DOHH2 (cell line): ENCODE measurements around the gene SLC29A3.

Experiments used
- H3F3A ChIP-seq: fragments of 200-600 bp; sonication (generic), shearing (Covaris generic); 2 replicates; pipeline ENCODE4 v1.6.0; 2016; ENCODE audit warnings: antibody characterized with exemption, mild to moderate bottlenecking; ENCODE audit not compliant: control insufficient read depth, insufficient read depth
- H3K27ac ChIP-seq: fragments of 200-600 bp; sonication (generic); 2 replicates; pipeline ENCODE4 v1.5.1; 2014; ENCODE audit warnings: low read depth, mild to moderate bottlenecking, low read length, moderate library complexity
- H3K27me3 ChIP-seq: fragments of 200-600 bp; sonication (generic); 2 replicates; pipeline ENCODE4 v1.6.1; 2014; ENCODE audit warnings: mild to moderate bottlenecking, low read length, mixed read lengths; ENCODE audit not compliant: control insufficient read depth
- H3K36me3 ChIP-seq: fragments of 200-600 bp; sonication (generic); 2 replicates; pipeline ENCODE4 v1.6.1; 2014; ENCODE audit warnings: mild to moderate bottlenecking, low read length, moderate library complexity, mixed read lengths; ENCODE audit not compliant: control insufficient read depth
- H3K4me1 ChIP-seq: fragments of 200-600 bp; sonication (generic); 2 replicates; pipeline ENCODE4 v1.6.1; 2014; ENCODE audit warnings: mild to moderate bottlenecking, low read length, mixed read lengths; ENCODE audit not compliant: control insufficient read depth
- H3K4me2 ChIP-seq: fragments of 200-600 bp; sonication (generic); 2 replicates; pipeline ENCODE4 v1.6.0; 2014; ENCODE audit warnings: mild to moderate bottlenecking, low read length, moderate library complexity
- H3K4me3 ChIP-seq: fragments of 200-600 bp; sonication (generic); 2 replicates; pipeline ENCODE4 v1.5.1; 2014; ENCODE audit warnings: mild to moderate bottlenecking, low read length, mixed read lengths
- H3K79me2 ChIP-seq: fragments of 200-600 bp; sonication (generic); 2 replicates; pipeline ENCODE4 v1.6.1; 2014; ENCODE audit warnings: mild to moderate bottlenecking, low read length, mixed read lengths; ENCODE audit not compliant: control insufficient read depth
- H3K9me2 ChIP-seq: fragments of 200-600 bp; sonication (generic); replicated peaks from 2 replicates; pipeline ENCODE4 v1.6.1; 2014; ENCODE audit warnings: mild to moderate bottlenecking, low read length, mixed read lengths; ENCODE audit not compliant: control insufficient read depth
- H3K9me3 ChIP-seq: fragments of 200-600 bp; sonication (generic); 2 replicates; pipeline ENCODE4 v1.6.1; 2014; ENCODE audit warnings: antibody characterized with exemption, low read length, mixed read lengths; ENCODE audit not compliant: control insufficient read depth, insufficient read depth
- H4K20me1 ChIP-seq: fragments of 200-600 bp; sonication (generic); 2 replicates; pipeline ENCODE4 v1.6.0; 2014; ENCODE audit warnings: low read depth, mild to moderate bottlenecking, antibody characterized with exemption, low read length, moderate library complexity; ENCODE audit not compliant: control insufficient read depth, insufficient read depth
- CTCF ChIP-seq: fragments of 200-600 bp; sonication (generic); IDR thresholded peaks from one replicate; pipeline ENCODE4 v1.5.1; 2014; ENCODE audit warnings: antibody characterized with exemption, mild to moderate bottlenecking, low read depth, low read length; ENCODE audit not compliant: poor library complexity, severe bottlenecking
- EZH2phosphoT487 ChIP-seq: fragments of 200-600 bp; sonication (generic); IDR thresholded peaks from 2 replicates; pipeline ENCODE4 v1.6.1; 2017; ENCODE audit warnings: borderline replicate concordance, mild to moderate bottlenecking, antibody characterized with exemption, low read length, moderate library complexity, mixed read lengths

SLC29A3 gene

DNA sequence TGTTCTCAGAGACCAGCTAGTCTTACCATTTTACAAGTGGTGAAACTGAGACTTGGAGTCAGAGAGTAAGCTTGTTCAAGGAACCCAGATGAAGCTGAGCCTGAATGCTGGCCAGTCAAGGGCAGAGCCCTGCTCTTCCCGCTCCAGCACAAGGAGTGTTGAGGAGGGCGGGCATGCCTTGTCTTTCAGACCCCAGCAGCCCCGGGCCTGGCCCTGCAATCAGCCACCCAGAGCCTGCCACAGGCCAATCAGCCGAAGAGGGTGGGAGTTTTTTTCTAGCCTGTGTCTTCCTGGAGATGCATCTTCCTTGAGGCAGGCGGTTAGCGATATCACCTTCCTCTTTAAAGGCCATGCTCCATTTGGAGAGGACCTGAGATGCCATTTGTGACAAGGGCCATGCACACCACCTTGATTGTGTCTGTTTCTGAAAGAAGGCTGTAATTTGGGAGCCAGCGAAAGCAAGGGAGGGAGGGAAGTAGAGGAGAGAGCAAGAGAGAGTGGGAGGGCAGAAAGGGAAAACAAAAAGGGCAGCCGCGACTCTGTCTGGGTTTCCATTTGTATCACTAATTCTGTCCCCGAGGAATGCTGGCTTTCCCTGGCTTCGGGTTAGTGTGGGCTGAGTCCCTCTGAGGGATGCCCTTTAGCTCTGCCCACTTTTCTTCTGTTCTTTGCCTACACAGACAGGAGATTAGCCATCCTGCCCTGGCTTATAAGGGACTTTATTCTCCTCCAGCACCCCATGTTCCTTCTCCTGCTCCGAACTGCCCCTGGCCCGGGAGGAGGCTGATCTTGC lies 85.6 kb downstream of the SLC29A3 start:
- Histone ChIP-seq H3K4me2 (no peak overlapping the region), H3K4me3 (no peak overlapping the region), H3K27ac (no peak overlapping the region), H3F3A (no peaks in the 10 kb centered on the region), H4K20me1 (no peaks in the 10 kb centered on the region), H3K36me3 (no peaks in the 10 kb centered on the region), H3K9me2 (no peaks in the 10 kb centered on the region), H3K4me1 (no peaks in the 10 kb centered on the region), H3K79me2 (no peaks in the 10 kb centered on the region), H3K9me3 (no peaks in the 10 kb centered on the region), H3K27me3 (no peaks in the 10 kb centered on the region)
- no peak for TF ChIP-seq EZH2phosphoT487
- TF ChIP-seq CTCF: no peak

- no peak overlapping the region for H3K4me3 ChIP-seq
- no peak overlapping the region for H3K4me2 ChIP-seq
- no peak for TF ChIP-seq EZH2phosphoT487
- H3K27ac ChIP-seq: no peak overlapping the region
- H3K27me3 ChIP-seq: no peaks in the 10 kb centered on the region
- H4K20me1 ChIP-seq: no peaks in the 10 kb centered on the region
- H3K9me2 ChIP-seq: no peaks in the 10 kb centered on the region
- no peaks in the 10 kb centered on the region for H3K79me2 ChIP-seq
- H3K9me3 ChIP-seq: no peaks in the 10 kb centered on the region
- H3K36me3 ChIP-seq: no peaks in the 10 kb centered on the region
- no peaks in the 10 kb centered on the region for H3K4me1 ChIP-seq
- H3F3A ChIP-seq: no peaks in the 10 kb centered on the region
Observed at GRCh38 chr10:71406878-71407277, 87.8 kb downstream of the SLC29A3 start.

- no peak overlapping the region for H3K4me3 ChIP-seq
- no peaks in the 10 kb centered on the region for H3K4me1 ChIP-seq
- no peaks in the 10 kb centered on the region for H3F3A ChIP-seq
- H3K36me3 ChIP-seq: no peaks in the 10 kb centered on the region
- H3K9me2 ChIP-seq: no peaks in the 10 kb centered on the region
- no peaks in the 10 kb centered on the region for H3K9me3 ChIP-seq
- H3K27me3 ChIP-seq: no peaks in the 10 kb centered on the region
- H3K27ac ChIP-seq: no peak overlapping the region
- no peaks in the 10 kb centered on the region for H3K79me2 ChIP-seq
- TF ChIP-seq EZH2phosphoT487 (no peak), CTCF (no peak)
- no peaks in the 10 kb centered on the region for H4K20me1 ChIP-seq
- H3K4me2 ChIP-seq: no peak overlapping the region
Observed at GRCh38 chr10:71408436-71409225, 89.6 kb downstream of the SLC29A3 start.
